CD4-positive, alpha-beta T cell treated with Interferon alpha-2 for 1 hour (primary cell): ENCODE measurements around the gene UST.
A peak's percentile ranks its signal among the peaks of the same experiment; 100 is the strongest.

Experiments
- DNase-seq, 2 donors: peaks; one replicate each; pipeline ENCODE4 v3.0.0-alpha.2; 2020 to 2022

UST gene, protein sequence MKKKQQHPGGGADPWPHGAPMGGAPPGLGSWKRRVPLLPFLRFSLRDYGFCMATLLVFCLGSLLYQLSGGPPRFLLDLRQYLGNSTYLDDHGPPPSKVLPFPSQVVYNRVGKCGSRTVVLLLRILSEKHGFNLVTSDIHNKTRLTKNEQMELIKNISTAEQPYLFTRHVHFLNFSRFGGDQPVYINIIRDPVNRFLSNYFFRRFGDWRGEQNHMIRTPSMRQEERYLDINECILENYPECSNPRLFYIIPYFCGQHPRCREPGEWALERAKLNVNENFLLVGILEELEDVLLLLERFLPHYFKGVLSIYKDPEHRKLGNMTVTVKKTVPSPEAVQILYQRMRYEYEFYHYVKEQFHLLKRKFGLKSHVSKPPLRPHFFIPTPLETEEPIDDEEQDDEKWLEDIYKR

DNA sequence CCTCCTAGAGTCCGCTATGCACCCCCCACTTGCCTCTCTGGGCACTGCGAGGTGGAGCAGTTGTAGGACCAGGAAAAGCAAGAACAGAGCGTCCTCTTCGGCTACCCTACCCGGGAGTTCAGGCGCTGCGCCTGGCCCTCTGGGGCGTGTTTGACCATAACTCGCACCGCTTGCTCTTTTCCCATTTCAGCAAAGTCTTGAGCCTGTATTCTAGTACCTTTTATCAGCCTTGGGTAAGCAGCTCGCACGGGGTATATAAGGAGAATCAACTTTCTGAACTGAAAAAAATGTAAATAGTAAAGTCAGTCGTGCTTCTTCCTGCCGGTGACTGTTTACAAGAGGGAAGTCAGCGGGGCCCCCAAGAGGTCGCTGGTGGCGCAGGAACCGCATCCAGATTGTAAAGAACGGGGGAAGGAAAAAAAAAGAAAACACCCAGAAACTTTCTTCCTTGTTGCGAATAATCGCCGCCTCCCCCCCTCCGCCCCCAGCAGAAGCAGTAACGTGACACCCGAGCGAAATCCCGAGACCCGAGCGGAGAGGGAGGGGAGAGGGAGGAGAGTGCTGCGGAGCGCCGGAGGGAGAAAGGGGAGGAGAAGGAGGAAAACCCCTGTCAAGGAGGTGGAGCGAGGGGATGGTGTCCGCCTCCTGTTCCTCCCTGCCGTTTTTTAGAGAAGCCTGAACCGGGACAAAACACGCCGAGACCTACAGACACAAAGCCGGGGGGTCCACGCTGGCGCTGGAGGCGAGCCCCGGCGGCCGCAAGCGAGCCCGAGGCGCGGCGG lies at the start of gene UST:
UST (plus strand) TSS at position 668 of the 782 bp plus-strand sequence. CDS start 401 bp downstream, outside the sequence.
- peak; percentile 70 to 79 for DNase-seq

DNA sequence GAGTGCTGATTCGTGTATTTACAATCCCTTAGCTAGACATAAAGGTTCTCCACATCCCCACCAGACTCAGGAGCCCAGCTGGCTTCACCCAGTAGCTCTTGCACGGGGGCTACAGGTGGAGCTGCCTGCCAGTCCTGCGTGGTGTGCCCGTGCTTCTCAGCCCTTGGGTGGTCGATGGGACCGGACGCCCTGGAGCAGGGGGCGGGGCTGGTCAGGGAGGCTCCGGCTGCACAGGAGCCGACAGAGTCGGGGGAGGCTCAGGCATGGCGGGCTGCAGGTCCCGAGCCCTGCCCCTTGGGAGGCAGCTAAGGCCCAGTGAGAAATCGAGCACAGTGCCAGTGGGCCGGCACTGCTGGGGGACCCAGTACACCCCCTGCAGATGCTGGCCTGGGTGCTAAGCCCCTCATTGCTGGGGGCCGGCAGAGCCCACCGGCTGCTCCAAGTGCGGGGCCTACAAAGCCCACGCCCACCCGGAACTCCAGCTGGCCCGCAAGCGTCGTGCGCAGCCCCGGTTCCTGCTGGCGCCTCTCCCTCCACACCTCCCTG lies 48.9 kb upstream of the UST start:
- no peak for DNase-seq

DNA sequence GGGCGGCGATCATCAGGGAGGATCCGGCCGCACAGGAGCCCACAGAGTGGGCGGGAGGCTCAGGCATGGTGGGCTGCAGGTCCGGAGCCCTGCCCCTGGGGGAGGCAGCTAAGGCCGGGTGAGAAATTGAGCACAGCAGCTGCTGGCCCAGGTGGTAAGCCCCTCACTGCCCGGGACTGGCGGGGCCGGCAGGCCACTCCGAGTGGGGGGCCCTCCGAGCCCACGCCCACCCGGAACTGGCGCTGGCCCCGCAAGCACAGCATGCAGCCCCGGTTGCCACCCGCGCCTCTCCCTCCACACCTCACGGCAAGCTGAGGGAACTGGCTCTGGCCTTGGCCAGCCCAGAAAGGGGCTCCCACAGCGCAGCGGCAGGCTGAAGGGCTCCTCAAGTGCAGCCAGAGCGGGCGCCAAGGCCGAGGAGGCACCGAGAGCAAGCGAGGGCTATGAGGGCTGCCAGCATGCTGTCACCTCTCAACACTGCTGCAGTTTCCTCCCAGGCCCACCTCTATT lies 48.1 kb upstream of the UST start:
- DNase-seq: no peak

DNA sequence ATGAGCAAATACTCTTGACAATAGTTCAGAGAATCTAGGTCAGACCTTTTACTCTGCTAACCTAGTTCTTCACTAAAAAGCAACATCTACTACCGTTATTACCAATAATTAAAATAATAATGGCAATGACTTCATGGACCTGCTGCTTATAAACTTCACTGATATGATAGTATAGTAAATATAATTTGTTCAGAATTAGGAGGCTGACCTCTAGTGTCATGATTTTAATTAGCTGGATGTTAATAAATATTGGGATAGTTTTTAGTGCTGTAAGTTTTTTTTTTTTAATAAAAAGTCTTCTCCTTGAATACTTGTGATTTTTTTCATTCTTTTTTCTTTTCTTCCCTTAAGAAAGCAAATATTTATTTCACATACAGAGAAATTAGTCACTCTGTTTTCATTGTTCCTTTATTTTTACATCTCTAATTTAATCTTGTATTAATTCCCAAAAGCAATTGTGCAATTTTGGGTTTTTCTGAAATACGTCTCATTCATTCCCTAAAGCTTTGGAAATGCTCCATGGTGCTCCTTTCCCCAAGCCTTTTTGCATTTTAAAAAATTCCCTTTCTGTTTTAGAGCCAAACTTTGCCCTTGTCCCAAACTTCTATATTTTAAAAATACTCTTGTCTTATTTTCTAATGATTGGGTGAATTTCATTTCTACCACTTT lies 46.6 kb upstream of the UST start:
- no peak for DNase-seq

DNA sequence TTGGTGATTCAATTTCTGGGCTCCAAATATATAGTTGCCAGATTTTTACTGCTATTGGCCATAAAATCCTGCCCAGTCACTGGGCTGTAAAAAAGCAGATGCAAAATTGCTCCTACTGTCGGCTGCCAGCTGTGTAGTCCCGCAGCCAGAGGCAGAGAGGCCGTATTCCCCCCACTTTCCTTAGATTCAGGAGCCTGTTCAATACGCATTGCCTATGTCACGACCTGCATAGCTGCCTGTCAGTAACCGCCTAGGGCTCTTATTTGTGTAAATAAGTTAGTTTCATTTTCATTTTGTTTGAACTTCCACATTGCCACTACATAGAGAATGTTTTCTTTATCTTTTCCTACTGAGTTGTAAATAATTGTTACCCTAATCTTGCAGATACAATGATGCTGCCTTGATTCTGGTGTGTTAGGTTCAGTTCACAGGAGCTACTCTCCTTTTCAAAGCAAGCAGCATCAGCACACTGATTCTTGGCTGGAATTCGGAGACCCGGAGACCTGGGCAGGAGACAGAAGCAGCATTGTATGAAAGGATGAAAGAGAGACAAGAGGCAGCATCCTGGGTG lies 46.0 kb upstream of the UST start:
- peak in 1 of 2 donors; percentile 49 for DNase-seq

DNA sequence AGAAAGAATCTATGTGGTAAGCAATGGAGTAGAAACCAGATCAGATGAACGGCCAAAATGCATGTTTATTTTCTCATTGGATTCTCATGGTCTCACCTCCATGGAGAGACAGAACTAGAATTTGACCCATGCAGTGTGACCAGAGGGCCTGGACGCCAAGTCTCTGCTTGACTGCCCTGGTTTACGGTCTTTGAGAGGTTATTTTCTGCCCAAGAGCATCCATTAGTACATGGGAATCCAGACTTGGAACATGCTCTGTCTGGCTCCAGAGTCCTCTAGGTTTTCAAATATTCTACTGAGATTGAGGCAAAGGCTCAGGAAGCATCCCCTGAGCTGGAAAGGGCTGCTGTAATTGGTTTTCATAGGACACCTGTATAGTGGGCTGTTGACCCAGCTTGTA lies 45.5 kb upstream of the UST start:
- no peak for DNase-seq

DNA sequence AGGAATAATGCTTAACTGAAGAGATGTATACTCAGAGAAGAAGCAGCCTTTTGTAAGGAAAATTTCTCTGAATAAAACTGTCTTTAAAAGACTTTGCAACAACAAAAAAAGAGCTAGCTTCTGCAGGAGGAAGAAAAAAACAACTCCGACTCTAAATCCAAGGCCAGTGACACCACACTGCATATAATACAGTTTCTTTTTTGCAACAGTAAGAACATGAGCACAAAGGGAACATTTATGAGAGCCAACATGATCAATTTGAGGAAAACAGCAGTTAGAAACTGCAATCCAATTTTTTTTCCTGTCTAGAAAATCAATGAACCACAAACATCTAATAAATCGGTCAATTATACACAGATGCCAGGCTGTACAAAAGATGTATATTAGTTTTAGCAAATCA lies 42.9 kb upstream of the UST start:
- DNase-seq: no peak

DNA sequence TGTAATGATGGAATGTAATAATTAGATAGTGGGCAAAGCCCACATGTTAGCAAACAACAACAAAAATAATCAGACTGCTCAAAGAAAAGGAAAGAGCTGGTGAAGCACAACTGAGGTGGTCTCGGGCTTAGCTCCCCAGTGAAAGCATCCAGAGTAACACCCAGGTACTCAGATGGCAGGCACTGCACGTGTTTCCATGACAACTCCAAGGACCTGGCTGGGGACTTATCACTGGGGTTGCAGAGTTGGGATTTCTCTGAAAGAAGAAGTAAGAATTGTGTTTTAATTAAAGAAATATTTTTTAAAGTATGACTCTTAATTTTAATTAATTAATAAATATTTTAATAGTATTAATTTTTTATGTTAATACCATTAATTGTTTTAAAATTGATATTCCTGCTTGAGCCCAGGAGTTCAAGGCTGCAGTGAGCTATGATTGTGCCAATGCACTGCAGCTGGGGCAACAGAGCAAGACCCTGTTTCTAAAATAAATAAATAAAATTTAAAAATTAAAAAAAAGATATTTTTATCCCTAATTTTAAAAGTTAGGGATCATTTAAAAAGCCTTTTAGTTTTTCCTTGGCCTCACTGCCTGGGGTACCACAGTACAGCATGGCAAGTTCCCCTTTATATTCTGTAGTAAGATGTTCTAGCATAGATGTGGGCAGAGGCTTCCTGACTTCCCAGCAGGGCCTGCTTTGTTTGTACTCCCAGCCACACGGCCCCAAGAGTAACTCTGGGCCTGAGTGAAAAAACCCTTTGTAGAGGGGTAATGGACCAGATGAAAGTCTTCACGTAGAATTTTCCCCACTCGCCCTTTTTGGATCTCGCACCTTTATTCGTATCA lies 42.2 kb upstream of the UST start:
- no peak for DNase-seq

DNA sequence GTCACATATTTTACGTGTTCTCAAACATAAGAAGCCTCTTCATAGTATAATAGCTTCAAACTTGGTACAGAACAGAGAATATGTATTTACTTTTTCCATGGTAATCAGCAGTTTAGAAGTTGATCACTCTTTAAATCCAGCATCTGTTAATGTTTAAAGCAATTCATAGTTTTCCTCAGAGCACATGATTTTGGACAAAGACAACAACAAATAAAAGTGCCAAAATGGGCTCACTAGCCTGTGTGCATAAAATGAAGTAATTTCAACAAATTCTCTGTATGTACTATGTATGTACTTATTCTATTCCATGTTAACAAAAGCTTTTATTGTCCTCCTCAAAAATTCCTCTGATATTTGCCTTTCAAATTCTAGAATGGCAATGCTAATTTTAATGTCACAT lies 38.1 kb upstream of the UST start:
- DNase-seq: no peak

DNA sequence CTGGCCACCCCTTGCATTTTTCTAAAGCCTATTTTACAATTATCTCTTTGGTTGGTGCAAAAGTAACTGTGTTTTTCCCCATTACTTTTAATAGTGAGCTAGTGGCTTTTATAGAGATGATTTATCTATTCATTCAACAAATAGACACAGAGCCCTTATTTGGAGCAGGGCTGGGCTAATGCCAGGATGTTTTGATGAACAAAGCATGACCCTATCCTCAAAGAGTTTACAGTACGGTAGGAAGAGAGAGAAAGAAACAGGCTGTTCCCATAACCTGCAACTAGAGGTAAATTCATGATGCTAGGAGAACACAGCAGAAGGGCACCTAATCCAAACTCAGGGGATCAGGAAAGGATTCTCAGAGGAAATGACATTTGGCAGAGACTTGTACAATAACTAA lies 37.3 kb upstream of the UST start:
- no peak for DNase-seq

DNA sequence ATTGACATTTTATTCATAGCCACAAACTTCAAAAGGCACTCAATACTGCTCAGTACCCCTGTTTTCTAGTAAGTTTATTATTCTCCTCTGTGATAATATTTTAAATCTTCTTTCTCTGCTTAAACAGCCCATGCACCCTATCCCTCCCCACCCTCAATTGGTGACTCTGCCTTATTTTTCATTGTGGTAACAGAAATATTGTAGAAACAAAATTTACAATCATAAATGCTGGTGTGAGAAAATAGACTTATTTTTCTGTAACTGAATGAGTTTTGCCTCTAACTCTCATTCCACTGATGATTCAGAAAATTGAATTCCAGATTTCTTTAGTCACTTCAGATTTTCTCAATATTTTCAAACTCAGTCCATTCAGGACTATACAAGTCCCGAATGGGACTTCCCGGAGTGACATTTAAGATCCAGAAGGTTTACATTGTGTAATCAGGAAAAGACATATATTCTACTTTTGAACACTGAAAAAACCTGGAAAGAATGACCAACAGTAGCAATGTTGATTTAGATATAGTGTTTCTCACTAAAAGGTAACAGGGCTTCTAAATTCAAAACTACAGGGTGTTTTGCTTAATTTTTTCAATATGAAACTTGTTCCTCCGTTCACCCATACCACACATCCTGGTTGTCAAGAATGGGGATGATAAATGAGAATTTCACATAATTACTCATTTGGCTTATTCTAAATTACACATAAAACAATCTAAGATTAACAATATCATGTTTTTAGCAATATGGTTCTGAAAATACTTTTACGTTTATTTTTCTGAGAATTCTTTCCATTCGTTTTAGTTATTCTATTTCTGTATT lies 34.8 kb upstream of the UST start:
- DNase-seq: no peak

DNA sequence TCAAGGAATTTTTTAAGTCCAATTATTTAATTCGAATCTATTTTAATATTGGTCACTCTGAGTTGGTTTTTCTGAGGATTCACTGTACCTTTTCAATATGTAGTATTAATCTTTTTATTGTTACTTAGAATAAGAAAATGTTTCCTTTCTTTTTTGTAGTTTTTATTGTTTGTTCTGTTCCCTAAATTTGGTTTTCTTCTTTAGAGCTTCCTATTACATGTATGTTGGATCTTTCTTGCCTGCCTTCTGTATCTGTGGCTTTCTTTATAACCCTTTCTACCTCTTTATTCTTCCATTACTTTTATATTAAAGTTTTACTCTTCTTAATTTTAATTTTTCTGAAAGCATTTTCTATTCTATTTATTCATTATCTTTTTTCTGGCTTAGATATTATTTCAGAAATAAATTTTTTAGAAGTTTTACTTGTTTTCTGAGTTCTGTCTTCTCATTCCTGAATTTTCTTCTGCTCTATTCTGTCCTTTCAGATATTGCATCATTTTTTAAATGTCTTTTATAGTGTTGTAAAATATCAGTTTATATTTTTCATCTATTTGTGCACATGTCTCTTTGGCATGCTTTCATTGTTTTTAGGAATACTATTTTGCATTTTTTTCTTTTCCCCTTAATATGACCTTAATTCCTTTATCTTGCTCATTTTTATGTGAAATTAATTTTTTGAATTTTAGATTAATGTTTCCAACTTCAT lies 33.6 kb upstream of the UST start:
- DNase-seq: no peak

DNA sequence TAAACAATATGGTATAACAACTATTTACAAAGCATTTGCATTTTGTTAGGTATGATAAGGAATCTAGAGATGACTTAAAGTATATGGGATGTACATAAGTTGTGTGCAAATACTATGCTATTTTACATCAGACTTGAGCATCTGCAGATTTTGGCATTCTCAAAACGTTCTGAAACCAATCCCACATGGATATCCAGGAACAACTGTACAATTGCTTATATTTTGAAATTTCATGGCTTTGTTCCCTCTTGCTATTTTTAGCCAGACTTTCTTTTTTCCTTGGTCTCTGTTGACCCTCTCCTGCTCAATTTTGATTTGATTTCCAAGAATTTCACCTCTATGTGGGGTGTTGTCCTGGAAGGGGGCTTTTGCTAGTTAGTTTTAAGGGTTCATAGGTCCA lies 32.9 kb upstream of the UST start:
- no peak for DNase-seq

DNA sequence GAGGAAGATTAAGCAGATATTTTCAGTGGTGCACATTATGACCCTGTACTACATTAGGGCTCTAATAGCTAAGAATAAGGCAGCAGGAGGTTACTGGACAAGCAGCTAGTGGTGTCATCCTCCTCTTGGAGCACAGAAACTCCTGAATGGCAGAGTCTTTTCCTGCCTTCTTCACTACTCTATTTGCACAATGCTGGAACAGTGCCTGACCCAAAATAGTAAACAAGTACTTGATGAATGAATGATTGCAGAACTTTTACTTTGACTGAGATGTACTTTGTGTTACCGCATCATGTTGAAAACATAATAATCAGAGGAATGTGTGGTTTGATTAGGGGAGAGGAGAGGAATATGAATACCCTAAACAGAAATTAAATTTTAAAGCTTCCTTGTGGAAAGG lies 30.0 kb upstream of the UST start:
- no peak for DNase-seq

DNA sequence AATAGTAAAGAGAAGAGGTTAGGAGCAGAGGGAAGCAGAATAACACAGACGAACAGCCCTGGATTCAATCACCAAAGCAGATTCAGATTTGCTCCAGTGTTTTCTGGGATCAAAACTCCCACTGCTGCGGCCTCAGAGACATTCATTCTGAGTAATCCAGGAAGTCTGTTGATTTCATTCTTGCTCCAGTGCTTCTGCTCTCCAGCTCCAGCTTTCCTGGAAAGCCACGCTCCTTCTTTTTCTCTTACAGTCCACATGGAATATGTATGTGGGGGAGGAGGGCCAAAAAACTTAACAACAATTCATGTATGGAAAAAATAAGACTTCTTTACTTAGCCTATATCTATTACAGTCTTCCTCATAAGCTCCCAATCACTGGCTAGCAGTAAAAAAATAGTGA lies 26.4 kb upstream of the UST start:
- no peak for DNase-seq

DNA sequence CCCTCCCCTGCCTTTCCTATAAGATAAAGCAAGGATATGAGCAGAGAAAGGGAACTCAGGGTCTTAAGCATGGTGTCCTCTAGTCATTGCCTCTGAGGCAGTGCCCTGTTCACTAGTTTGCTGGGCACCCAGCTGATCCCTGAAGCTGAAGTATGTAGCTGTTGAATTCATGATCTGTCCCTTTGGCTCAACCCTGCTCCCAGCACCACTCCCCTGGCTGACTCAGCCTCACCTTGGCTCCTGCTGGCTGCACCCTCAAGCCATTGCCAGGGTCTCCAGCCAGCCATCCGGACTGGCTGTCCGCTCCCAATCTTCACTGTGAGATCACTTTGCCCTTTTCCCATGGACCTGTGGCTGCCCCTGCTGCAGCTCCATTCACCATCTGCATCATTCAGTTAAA lies 25.9 kb upstream of the UST start:
- DNase-seq: no peak

DNA sequence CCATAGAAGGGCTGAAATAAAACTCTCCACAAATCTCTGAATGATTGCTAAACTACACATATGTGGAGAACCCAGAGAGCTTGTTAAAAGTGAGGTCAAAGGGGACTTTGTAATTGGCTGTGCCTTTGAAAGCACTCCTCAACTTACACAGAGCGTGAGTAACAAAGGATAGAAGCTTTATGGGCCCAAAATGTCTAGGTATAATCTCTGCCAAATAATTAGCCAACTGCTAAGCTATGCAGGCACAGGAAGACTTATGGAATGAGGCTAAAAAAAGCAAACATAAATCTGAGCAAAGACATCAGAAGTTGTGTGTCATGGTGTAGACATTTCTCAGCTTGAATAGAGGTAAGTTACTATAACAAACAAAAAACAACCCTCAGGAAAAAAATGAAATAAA lies 23.3 kb upstream of the UST start:
- DNase-seq: no peak

DNA sequence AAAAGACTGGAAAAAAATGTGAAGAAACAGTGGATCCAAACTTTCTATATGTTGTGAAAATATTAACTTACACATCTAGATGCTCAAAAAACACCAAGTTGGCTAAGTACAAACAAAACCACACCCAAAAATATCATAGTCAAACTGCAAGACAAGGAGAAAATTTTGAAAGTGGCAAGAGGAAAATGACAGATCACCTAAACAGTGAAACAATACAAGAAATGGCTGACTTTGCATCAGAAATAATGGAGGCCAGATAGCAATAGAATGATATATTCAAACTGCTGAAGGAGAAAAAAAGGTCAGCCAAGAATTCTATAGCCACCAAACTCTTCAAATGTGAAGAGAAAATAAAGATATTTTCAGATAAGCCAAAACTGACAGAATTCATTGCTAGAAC lies 22.4 kb upstream of the UST start:
- DNase-seq: no peak

DNA sequence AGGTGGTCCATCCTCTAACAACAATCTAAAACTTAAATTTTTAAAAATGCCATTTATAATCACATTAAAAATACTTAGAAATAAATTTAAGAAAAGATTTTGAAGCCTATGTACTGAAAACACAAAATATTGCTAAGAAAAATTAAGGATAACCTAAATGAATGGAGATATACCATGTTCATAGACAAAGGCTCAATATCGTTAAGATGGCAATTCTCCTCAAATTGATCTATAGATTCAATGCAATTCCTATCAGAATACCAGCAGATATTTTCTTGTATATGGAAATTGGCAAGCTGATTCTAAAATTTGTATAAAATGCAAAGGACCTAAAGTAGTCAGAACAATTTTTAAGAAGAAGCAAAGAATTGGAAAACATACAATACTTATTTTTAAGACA lies 19.7 kb upstream of the UST start:
- DNase-seq: no peak

DNA sequence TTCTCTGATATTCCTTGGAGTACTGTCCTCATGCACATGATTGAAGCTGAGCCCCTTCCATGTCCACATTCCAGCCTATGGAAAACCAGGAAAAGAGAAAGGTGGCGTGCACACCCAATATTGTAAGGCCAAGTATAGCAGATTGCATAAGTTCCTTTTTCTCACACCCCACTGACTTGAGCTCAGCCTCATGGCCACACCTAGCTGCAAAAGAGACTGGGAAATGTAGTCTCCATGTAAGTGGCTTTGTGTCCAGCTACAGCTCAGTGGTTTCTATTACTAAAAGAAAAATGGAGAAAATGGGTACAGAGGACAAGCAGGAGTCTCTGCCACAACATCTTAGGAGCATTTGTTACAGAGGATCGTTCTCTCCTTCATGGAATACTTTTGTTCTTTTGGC lies 10.8 kb upstream of the UST start:
- DNase-seq: no peak
